ENCODE measurements around the gene TESK2. TPM values are rescaled to one million over a fixed set of nuclear protein-coding genes. Genes with fewer than 3 reads are reported as not detected.
"Not testable (repeated sequence)": the region's sequence is repeated elsewhere in the genome, so short reads cannot be mapped to it uniquely, and the experiment has no call there.

Gene TESK2
- total RNA-seq, 2 experiments from 2014 or later, result 4.6 to 6.0 TPM

GRCh38 chr1:45521413-45522323 lies 30.7 kb upstream of the TESK2 start, which contains the start of gene PRDX1:
PRDX1 (minus strand) TSS chr1:45521884; CDS start chr1:45519043, 2,841 bp downstream.
- peaks cover 43% of the 10 kb centered on the region for H3K4me1 Mint-ChIP-seq (ENCODE audit: low read depth)
- CTCF ChIA-PET, result interaction anchor here (0.6 to 3.1 kb wide), 7 partner anchors 9 to 52 kb away, joined by 3 to 26 read pairs (median 5); partner anchors contain the start of gene AKR1A1
- POLR2A ChIA-PET, result interaction anchor here (0.6 to 2.8 kb wide), 31 partner anchors 8 to 800 kb away, joined by 3 to 50 read pairs (median 6); partner anchors contain the start of genes AKR1A1, CCDC163, GPBP1L1 and HECTD3
- DNase-seq, result peak; percentile 98
- peak within 1 kb of the TSS; percentile 94 for H3K27ac Mint-ChIP-seq
- H3K36me3 Mint-ChIP-seq, result peaks cover 22% of the 10 kb centered on the region
- no peaks in the 10 kb centered on the region for H3K9me3 Mint-ChIP-seq
- H3K27me3 Mint-ChIP-seq, result peaks cover 1% of the 10 kb centered on the region
- H3K4me3 Mint-ChIP-seq, result peak within 1 kb of the TSS; percentile 94
- intact Hi-C loops (cut with micrococcal nuclease), result loop anchor here (1.0 to 2.0 kb wide), 10 partner anchors 15 to 229 kb away; partner anchors contain the start of genes CCDC163, GPBP1L1, IPP and MMACHC

GRCh38 chr1:45519774-45520173 lies 28.8 kb upstream of the TESK2 start:
- Mint-ChIP-seq H3K36me3 (peaks cover 39% of the 10 kb centered on the region), H3K4me1 (ENCODE audit: low read depth) (peaks cover 55% of the 10 kb centered on the region), H3K4me3 (peak overlapping the region; percentile 94)
- intact Hi-C loops (cut with micrococcal nuclease), result loop anchor here (2.0 kb wide), 1 partner anchor 51 kb away; no protein-coding TSS in a partner anchor
- H3K9me3 Mint-ChIP-seq, H3K27me3 Mint-ChIP-seq, DNase-seq, H3K27ac Mint-ChIP-seq: not testable (repeated sequence)
- CTCF ChIA-PET, result interaction anchor here (0.6 to 5.3 kb wide), 5 partner anchors 9 to 505 kb away, joined by 3 to 58 read pairs (median 3); no protein-coding TSS in a partner anchor
- POLR2A ChIA-PET, result interaction anchor here (1.2 to 2.8 kb wide), 3 partner anchors 25 to 180 kb away, joined by 3 to 50 read pairs (median 3); partner anchors contain the start of genes NASP and TOE1

GRCh38 chr1:45518910-45519309 lies 27.9 kb upstream of the TESK2 start:
- Mint-ChIP-seq H3K4me3 (peak overlapping the region; percentile 94), H3K27me3 (no peaks in the 10 kb centered on the region), H3K4me1 (ENCODE audit: low read depth) (peaks cover 55% of the 10 kb centered on the region), H3K27ac (peak overlapping the region; percentile 19), H3K36me3 (peaks cover 48% of the 10 kb centered on the region), H3K9me3 (no peaks in the 10 kb centered on the region)
- POLR2A ChIA-PET, result interaction anchor here (1.2 to 1.5 kb wide), 2 partner anchors 65 to 179 kb away, joined by 3 read pairs; partner anchors contain the start of genes NASP and TOE1
- CTCF ChIA-PET, result interaction anchor here (0.7 to 5.3 kb wide), 4 partner anchors 8 to 505 kb away, joined by 3 to 58 read pairs (median 4); no protein-coding TSS in a partner anchor
- DNase-seq, result no peak
- intact Hi-C loops (cut with micrococcal nuclease), result no loop called here

- H3K27me3 Mint-ChIP-seq; H3K9me3 Mint-ChIP-seq; H3K4me3 Mint-ChIP-seq; intact Hi-C loops (cut with micrococcal nuclease); DNase-seq: not testable (repeated sequence)
- Mint-ChIP-seq H3K27ac (peak overlapping the region; percentile 19), H3K4me1 (ENCODE audit: low read depth) (peaks cover 52% of the 10 kb centered on the region), H3K36me3 (peaks cover 51% of the 10 kb centered on the region)
- ChIA-PET POLR2A (interaction anchor here (0.7 to 1.5 kb wide), 3 partner anchors 29 to 179 kb away, joined by 3 read pairs; partner anchors contain the start of genes NASP and TOE1), CTCF (interaction anchor here (1.3 to 5.3 kb wide), 3 partner anchors 8 to 51 kb away, joined by 3 to 58 read pairs (median 4); no protein-coding TSS in a partner anchor)
Measured at GRCh38 chr1:45518366-45518765, 27.4 kb upstream of the TESK2 start.

GRCh38 chr1:45516465-45516864 lies 25.5 kb upstream of the TESK2 start:
- peak overlapping the region; percentile 64 for H3K27ac Mint-ChIP-seq
- no peaks in the 10 kb centered on the region for H3K9me3 Mint-ChIP-seq
- DNase-seq, result no peak
- H3K4me1 Mint-ChIP-seq (ENCODE audit: low read depth), result peaks cover 39% of the 10 kb centered on the region
- no peaks in the 10 kb centered on the region for H3K27me3 Mint-ChIP-seq
- intact Hi-C loops (cut with micrococcal nuclease), result no loop called here
- ChIA-PET POLR2A (no interaction called here), CTCF (interaction anchor here (1.0 to 5.3 kb wide), 3 partner anchors 12 to 53 kb away, joined by 3 to 58 read pairs (median 3); no protein-coding TSS in a partner anchor)
- H3K4me3 Mint-ChIP-seq, result no peak overlapping the region
- peaks cover 57% of the 10 kb centered on the region for H3K36me3 Mint-ChIP-seq

- Mint-ChIP-seq H3K27me3 (no peaks in the 10 kb centered on the region), H3K36me3 (peaks cover 60% of the 10 kb centered on the region), H3K9me3 (no peaks in the 10 kb centered on the region), H3K4me3 (no peak overlapping the region), H3K4me1 (ENCODE audit: low read depth) (peaks cover 39% of the 10 kb centered on the region), H3K27ac (peak overlapping the region; percentile 64)
- ChIA-PET POLR2A (no interaction called here), CTCF (interaction anchor here (1.6 to 5.3 kb wide), 2 partner anchors 35 to 53 kb away, joined by 3 to 58 read pairs; no protein-coding TSS in a partner anchor)
- DNase-seq, result no peak
- intact Hi-C loops (cut with micrococcal nuclease), result no loop called here
Measured at GRCh38 chr1:45516036-45516435, 25.1 kb upstream of the TESK2 start.

GRCh38 chr1:45513532-45514260 lies 22.7 kb upstream of the TESK2 start:
- Mint-ChIP-seq H3K4me1 (ENCODE audit: low read depth) (peaks cover 23% of the 10 kb centered on the region), H3K27ac (peak overlapping the region; percentile 18), H3K36me3 (peaks cover 65% of the 10 kb centered on the region)
- intact Hi-C loops (cut with micrococcal nuclease); DNase-seq; H3K27me3 Mint-ChIP-seq; H3K9me3 Mint-ChIP-seq; H3K4me3 Mint-ChIP-seq: not testable (repeated sequence)
- ChIA-PET CTCF (interaction anchor here (0.8 to 4.2 kb wide), 11 partner anchors 8 to 153 kb away, joined by 3 to 142 read pairs (median 8); partner anchors contain the start of genes AKR1A1, CCDC163, MMACHC and NASP), POLR2A (interaction anchor here (1.4 to 4.1 kb wide), 3 partner anchors 8 to 55 kb away, joined by 4 to 19 read pairs (median 5); partner anchors contain the start of genes AKR1A1 and PRDX1)

- CTCF ChIA-PET, result interaction anchor here (0.6 to 4.2 kb wide), 22 partner anchors 9 to 173 kb away, joined by 3 to 142 read pairs (median 6); partner anchors contain the start of genes AKR1A1, CCDC163, MMACHC and MUTYH
- H3K4me3 Mint-ChIP-seq, result no peak overlapping the region
- H3K4me1 Mint-ChIP-seq (ENCODE audit: low read depth), result peaks cover 20% of the 10 kb centered on the region
- peaks cover 59% of the 10 kb centered on the region for H3K36me3 Mint-ChIP-seq
- POLR2A ChIA-PET, result interaction anchor here (0.7 to 4.1 kb wide), 6 partner anchors 9 to 70 kb away, joined by 3 to 19 read pairs (median 4); partner anchors contain the start of genes AKR1A1, CCDC163, MMACHC and PRDX1
- H3K27ac Mint-ChIP-seq, result peak overlapping the region; percentile 73
- no peaks in the 10 kb centered on the region for H3K9me3 Mint-ChIP-seq
- intact Hi-C loops (cut with micrococcal nuclease), result loop anchor here (1.0 kb wide), 2 partner anchors 58 to 74 kb away; no protein-coding TSS in a partner anchor
- no peaks in the 10 kb centered on the region for H3K27me3 Mint-ChIP-seq
- peak; percentile 72 for DNase-seq
Measured at GRCh38 chr1:45512641-45513054, 21.7 kb upstream of the TESK2 start.

- Mint-ChIP-seq H3K27me3 (no peaks in the 10 kb centered on the region), H3K27ac (no peak overlapping the region), H3K4me3 (no peak overlapping the region), H3K4me1 (ENCODE audit: low read depth) (peaks cover 7% of the 10 kb centered on the region), H3K9me3 (no peaks in the 10 kb centered on the region), H3K36me3 (peaks cover 47% of the 10 kb centered on the region)
- intact Hi-C loops (cut with micrococcal nuclease), result no loop called here
- POLR2A ChIA-PET, result interaction anchor here (4.1 kb wide), 1 partner anchor 10 kb away, joined by 19 read pairs; the partner anchor contains the start of gene PRDX1
- CTCF ChIA-PET, result interaction anchor here (1.0 to 4.2 kb wide), 8 partner anchors 8 to 151 kb away, joined by 3 to 142 read pairs (median 8); partner anchors contain the start of genes CCDC163, MMACHC and NASP
- no peak for DNase-seq
Measured at GRCh38 chr1:45510972-45511527, 20.1 kb upstream of the TESK2 start.

GRCh38 chr1:45510036-45510971 lies 19.3 kb upstream of the TESK2 start:
- ChIA-PET POLR2A (interaction anchor here (4.1 kb wide), 1 partner anchor 11 kb away, joined by 19 read pairs; the partner anchor contains the start of gene PRDX1), CTCF (interaction anchor here (1.2 to 4.2 kb wide), 5 partner anchors 9 to 59 kb away, joined by 3 to 142 read pairs (median 14); partner anchors contain the start of genes CCDC163 and MMACHC)
- no peaks in the 10 kb centered on the region for H3K27me3 Mint-ChIP-seq
- peaks cover 41% of the 10 kb centered on the region for H3K36me3 Mint-ChIP-seq
- no peak overlapping the region for H3K4me3 Mint-ChIP-seq
- no peak overlapping the region for H3K27ac Mint-ChIP-seq
- no peaks in the 10 kb centered on the region for H3K9me3 Mint-ChIP-seq
- no peak for DNase-seq
- H3K4me1 Mint-ChIP-seq (ENCODE audit: low read depth), result peaks cover 2% of the 10 kb centered on the region
- intact Hi-C loops (cut with micrococcal nuclease), result no loop called here
